IMR-90 (cell line): ENCODE data around the gene RASSF6.

Experiments
- CEBPB ChIP-seq: IDR thresholded peaks from 2 replicates; pipeline ENCODE4 v1.6.1; 2012; ENCODE audit warnings: low read depth, low read length, improper control_type of control experiment
- USF2 ChIP-seq: fragments of 150-350 bp; IDR thresholded peaks from 2 replicates; pipeline ENCODE4 v1.6.1; 2017; ENCODE audit warnings: mild to moderate bottlenecking, antibody characterized with exemption, low read length, low read depth
- TF ChIP-seq, protein P1 (sequence below): conservative IDR thresholded peaks from 2 replicates; pipeline ENCODE4 v1.5.1; 2012; ENCODE audit warnings: mild to moderate bottlenecking, low read depth, low read length, improper control_type of control experiment

DNA sequence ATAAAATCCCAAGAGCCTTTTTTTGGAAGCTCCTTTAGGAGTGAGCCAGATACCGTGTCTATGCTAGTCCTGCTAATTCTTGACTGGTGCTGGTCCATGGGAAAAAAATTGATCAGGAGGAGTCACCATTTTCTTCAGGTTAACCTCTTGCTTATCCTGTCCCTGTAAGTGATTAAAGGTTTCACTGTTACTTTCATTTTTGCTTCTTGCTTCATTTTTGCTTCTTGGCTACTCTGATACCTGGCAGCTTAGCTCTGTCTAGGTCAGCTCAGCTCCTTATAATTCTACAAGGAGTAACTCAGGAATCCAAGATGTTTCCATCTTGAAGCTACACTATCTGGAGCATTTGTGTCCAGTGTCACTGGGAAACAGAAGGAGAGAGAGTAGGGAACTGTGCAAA is 93.0 kb downstream of the RASSF6 start:
- TF ChIP-seq USF2 (no peak), CEBPB (no peak)
- TF ChIP-seq, protein P1, sequence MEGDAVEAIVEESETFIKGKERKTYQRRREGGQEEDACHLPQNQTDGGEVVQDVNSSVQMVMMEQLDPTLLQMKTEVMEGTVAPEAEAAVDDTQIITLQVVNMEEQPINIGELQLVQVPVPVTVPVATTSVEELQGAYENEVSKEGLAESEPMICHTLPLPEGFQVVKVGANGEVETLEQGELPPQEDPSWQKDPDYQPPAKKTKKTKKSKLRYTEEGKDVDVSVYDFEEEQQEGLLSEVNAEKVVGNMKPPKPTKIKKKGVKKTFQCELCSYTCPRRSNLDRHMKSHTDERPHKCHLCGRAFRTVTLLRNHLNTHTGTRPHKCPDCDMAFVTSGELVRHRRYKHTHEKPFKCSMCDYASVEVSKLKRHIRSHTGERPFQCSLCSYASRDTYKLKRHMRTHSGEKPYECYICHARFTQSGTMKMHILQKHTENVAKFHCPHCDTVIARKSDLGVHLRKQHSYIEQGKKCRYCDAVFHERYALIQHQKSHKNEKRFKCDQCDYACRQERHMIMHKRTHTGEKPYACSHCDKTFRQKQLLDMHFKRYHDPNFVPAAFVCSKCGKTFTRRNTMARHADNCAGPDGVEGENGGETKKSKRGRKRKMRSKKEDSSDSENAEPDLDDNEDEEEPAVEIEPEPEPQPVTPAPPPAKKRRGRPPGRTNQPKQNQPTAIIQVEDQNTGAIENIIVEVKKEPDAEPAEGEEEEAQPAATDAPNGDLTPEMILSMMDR, result no peak
